ENCODE measurements around the gene KIAA0825.

The KIAA0825 gene

GRCh38 chr5:94420885-94421284 lies 197.5 kb downstream of the KIAA0825 start:
- Histone ChIP-seq H3K4me1 (ENCODE audit: control insufficient read depth in 2 of 2, insufficient read depth in 2 of 2, low read length in 2 of 2) (no peaks in the 10 kb centered on the region), H3K9me3 (ENCODE audit: control insufficient read depth in 2 of 2, low read length in 2 of 2) (no peaks in the 10 kb centered on the region), H3K27me3 (ENCODE audit: control insufficient read depth in 2 of 2, insufficient read depth in 2 of 2, low read length in 2 of 2) (no peaks in the 10 kb centered on the region), H3K9ac (ENCODE audit: low read depth in 1 of 2, low read length in 2 of 2) (no peak overlapping the region), H3K27ac (ENCODE audit: low read depth in 2 of 2, low read length in 2 of 2) (no peak overlapping the region), H3K36me3 (ENCODE audit: control insufficient read depth in 2 of 2, insufficient read depth in 2 of 2, low read length in 2 of 2) (no peaks in the 10 kb centered on the region), H3K4me3 (ENCODE audit: low read length in 2 of 2) (no peak overlapping the region)

GRCh38 chr5:94415798-94416197 lies 202.6 kb downstream of the KIAA0825 start:
- no peaks in the 10 kb centered on the region for H3K4me1 ChIP-seq (ENCODE audit: control insufficient read depth in 2 of 2, insufficient read depth in 2 of 2, low read length in 2 of 2)
- H3K4me3 ChIP-seq (ENCODE audit: low read length in 2 of 2): no peak overlapping the region
- H3K9ac ChIP-seq (ENCODE audit: low read depth in 1 of 2, low read length in 2 of 2): no peak overlapping the region
- no peak overlapping the region for H3K27ac ChIP-seq (ENCODE audit: low read depth in 2 of 2, low read length in 2 of 2)
- no peaks in the 10 kb centered on the region for H3K36me3 ChIP-seq (ENCODE audit: control insufficient read depth in 2 of 2, insufficient read depth in 2 of 2, low read length in 2 of 2)
- H3K27me3 ChIP-seq (ENCODE audit: control insufficient read depth in 2 of 2, insufficient read depth in 2 of 2, low read length in 2 of 2): no peaks in the 10 kb centered on the region
- H3K9me3 ChIP-seq (ENCODE audit: control insufficient read depth in 2 of 2, low read length in 2 of 2): no peaks in the 10 kb centered on the region

GRCh38 chr5:94409440-94409839 lies 209.0 kb downstream of the KIAA0825 start:
- no peak overlapping the region for H3K27ac ChIP-seq (ENCODE audit: low read depth in 2 of 2, low read length in 2 of 2)
- H3K9ac ChIP-seq (ENCODE audit: low read depth in 1 of 2, low read length in 2 of 2): no peak overlapping the region
- no peaks in the 10 kb centered on the region for H3K9me3 ChIP-seq (ENCODE audit: control insufficient read depth in 2 of 2, low read length in 2 of 2)
- no peaks in the 10 kb centered on the region for H3K4me1 ChIP-seq (ENCODE audit: control insufficient read depth in 2 of 2, insufficient read depth in 2 of 2, low read length in 2 of 2)
- H3K36me3 ChIP-seq (ENCODE audit: control insufficient read depth in 2 of 2, insufficient read depth in 2 of 2, low read length in 2 of 2): no peaks in the 10 kb centered on the region
- H3K4me3 ChIP-seq (ENCODE audit: low read length in 2 of 2): no peak overlapping the region
- H3K27me3 ChIP-seq (ENCODE audit: control insufficient read depth in 2 of 2, insufficient read depth in 2 of 2, low read length in 2 of 2): no peaks in the 10 kb centered on the region

GRCh38 chr5:94407023-94407422 lies 211.4 kb downstream of the KIAA0825 start:
- no peak overlapping the region for H3K9ac ChIP-seq (ENCODE audit: low read depth in 1 of 2, low read length in 2 of 2)
- H3K9me3 ChIP-seq (ENCODE audit: control insufficient read depth in 2 of 2, low read length in 2 of 2): no peaks in the 10 kb centered on the region

DNA sequence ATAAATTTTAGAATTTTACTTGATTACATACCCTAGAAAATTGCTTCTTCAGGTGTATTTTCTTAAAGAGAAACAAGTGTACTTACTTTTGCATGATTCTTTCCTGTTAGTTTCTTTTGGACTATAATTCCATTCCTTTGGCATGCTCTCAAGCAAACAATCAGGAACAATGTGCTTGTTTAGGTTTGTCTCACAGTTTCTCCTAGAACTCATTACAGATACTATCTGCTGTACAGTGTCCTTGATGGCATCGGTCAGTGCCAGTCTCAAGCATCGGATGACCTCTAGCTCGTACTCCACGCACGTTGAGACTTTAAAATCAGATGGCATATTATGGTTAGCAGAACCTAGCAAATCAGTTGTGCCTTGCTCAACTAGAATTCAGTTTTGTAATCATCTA lies 214.9 kb downstream of the KIAA0825 start:
- no peaks in the 10 kb centered on the region for H3K9me3 ChIP-seq (ENCODE audit: control insufficient read depth in 2 of 2, low read length in 2 of 2)
- H3K27ac ChIP-seq (ENCODE audit: low read depth in 2 of 2, low read length in 2 of 2): no peak overlapping the region
- no peaks in the 10 kb centered on the region for H3K4me1 ChIP-seq (ENCODE audit: control insufficient read depth in 2 of 2, insufficient read depth in 2 of 2, low read length in 2 of 2)
- H3K36me3 ChIP-seq (ENCODE audit: control insufficient read depth in 2 of 2, insufficient read depth in 2 of 2, low read length in 2 of 2): no peaks in the 10 kb centered on the region
- H3K9ac ChIP-seq (ENCODE audit: low read depth in 1 of 2, low read length in 2 of 2): no peak overlapping the region
- no peak overlapping the region for H3K4me3 ChIP-seq (ENCODE audit: low read length in 2 of 2)
- no peaks in the 10 kb centered on the region for H3K27me3 ChIP-seq (ENCODE audit: control insufficient read depth in 2 of 2, insufficient read depth in 2 of 2, low read length in 2 of 2)

More at GRCh38 chr5:94407023-94407422, 211.4 kb downstream of the KIAA0825 start:
- Histone ChIP-seq H3K4me3 (ENCODE audit: low read length in 2 of 2) (no peak overlapping the region), H3K4me1 (ENCODE audit: control insufficient read depth in 2 of 2, insufficient read depth in 2 of 2, low read length in 2 of 2) (no peaks in the 10 kb centered on the region), H3K27me3 (ENCODE audit: control insufficient read depth in 2 of 2, insufficient read depth in 2 of 2, low read length in 2 of 2) (no peaks in the 10 kb centered on the region), H3K36me3 (ENCODE audit: control insufficient read depth in 2 of 2, insufficient read depth in 2 of 2, low read length in 2 of 2) (no peaks in the 10 kb centered on the region), H3K27ac (ENCODE audit: low read depth in 2 of 2, low read length in 2 of 2) (no peak overlapping the region)

DNA sequence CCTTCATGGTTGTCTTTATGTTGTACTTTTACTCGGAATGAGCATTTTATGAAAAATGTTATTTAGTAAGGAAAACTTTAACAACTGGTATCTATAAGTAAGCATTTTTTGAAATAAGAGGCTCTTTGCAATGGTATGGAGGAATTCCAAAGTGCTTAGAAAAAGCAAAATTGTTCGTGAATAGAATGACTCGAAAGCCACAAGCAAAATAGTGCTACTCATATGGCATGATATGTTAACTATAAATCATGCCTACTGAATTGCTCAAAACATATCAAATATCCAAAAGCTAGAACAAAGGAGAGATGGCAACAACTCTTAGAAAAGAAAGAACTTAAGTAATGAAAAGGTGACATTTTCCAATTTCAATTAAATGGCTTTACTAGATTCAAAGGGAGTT lies 216.3 kb downstream of the KIAA0825 start:
- H3K9me3 ChIP-seq (ENCODE audit: control insufficient read depth in 2 of 2, low read length in 2 of 2): no peaks in the 10 kb centered on the region
- no peak overlapping the region for H3K4me3 ChIP-seq (ENCODE audit: low read length in 2 of 2)
- no peaks in the 10 kb centered on the region for H3K36me3 ChIP-seq (ENCODE audit: control insufficient read depth in 2 of 2, insufficient read depth in 2 of 2, low read length in 2 of 2)
- no peaks in the 10 kb centered on the region for H3K27me3 ChIP-seq (ENCODE audit: control insufficient read depth in 2 of 2, insufficient read depth in 2 of 2, low read length in 2 of 2)
- no peaks in the 10 kb centered on the region for H3K4me1 ChIP-seq (ENCODE audit: control insufficient read depth in 2 of 2, insufficient read depth in 2 of 2, low read length in 2 of 2)
- H3K27ac ChIP-seq (ENCODE audit: low read depth in 2 of 2, low read length in 2 of 2): no peak overlapping the region
- no peak overlapping the region for H3K9ac ChIP-seq (ENCODE audit: low read depth in 1 of 2, low read length in 2 of 2)

GRCh38 chr5:94397508-94397907 lies 220.9 kb downstream of the KIAA0825 start:
- Histone ChIP-seq H3K27me3 (ENCODE audit: control insufficient read depth in 2 of 2, insufficient read depth in 2 of 2, low read length in 2 of 2) (no peaks in the 10 kb centered on the region), H3K4me1 (ENCODE audit: control insufficient read depth in 2 of 2, insufficient read depth in 2 of 2, low read length in 2 of 2) (no peaks in the 10 kb centered on the region), H3K27ac (ENCODE audit: low read depth in 2 of 2, low read length in 2 of 2) (no peak overlapping the region), H3K9me3 (ENCODE audit: control insufficient read depth in 2 of 2, low read length in 2 of 2) (no peaks in the 10 kb centered on the region), H3K4me3 (ENCODE audit: low read length in 2 of 2) (no peak overlapping the region), H3K36me3 (ENCODE audit: control insufficient read depth in 2 of 2, insufficient read depth in 2 of 2, low read length in 2 of 2) (no peaks in the 10 kb centered on the region), H3K9ac (ENCODE audit: low read depth in 1 of 2, low read length in 2 of 2) (no peak overlapping the region)

- no peak overlapping the region for H3K27ac ChIP-seq (ENCODE audit: low read depth in 2 of 2, low read length in 2 of 2)
- no peak overlapping the region for H3K4me3 ChIP-seq (ENCODE audit: low read length in 2 of 2)
- no peaks in the 10 kb centered on the region for H3K4me1 ChIP-seq (ENCODE audit: control insufficient read depth in 2 of 2, insufficient read depth in 2 of 2, low read length in 2 of 2)
- no peaks in the 10 kb centered on the region for H3K9me3 ChIP-seq (ENCODE audit: control insufficient read depth in 2 of 2, low read length in 2 of 2)
- H3K27me3 ChIP-seq (ENCODE audit: control insufficient read depth in 2 of 2, insufficient read depth in 2 of 2, low read length in 2 of 2): no peaks in the 10 kb centered on the region
- no peak overlapping the region for H3K9ac ChIP-seq (ENCODE audit: low read depth in 1 of 2, low read length in 2 of 2)
- H3K36me3 ChIP-seq (ENCODE audit: control insufficient read depth in 2 of 2, insufficient read depth in 2 of 2, low read length in 2 of 2): no peaks in the 10 kb centered on the region
These were observed 221.7 kb downstream of the KIAA0825 start for GRCh38 chr5:94396687-94397086.

DNA sequence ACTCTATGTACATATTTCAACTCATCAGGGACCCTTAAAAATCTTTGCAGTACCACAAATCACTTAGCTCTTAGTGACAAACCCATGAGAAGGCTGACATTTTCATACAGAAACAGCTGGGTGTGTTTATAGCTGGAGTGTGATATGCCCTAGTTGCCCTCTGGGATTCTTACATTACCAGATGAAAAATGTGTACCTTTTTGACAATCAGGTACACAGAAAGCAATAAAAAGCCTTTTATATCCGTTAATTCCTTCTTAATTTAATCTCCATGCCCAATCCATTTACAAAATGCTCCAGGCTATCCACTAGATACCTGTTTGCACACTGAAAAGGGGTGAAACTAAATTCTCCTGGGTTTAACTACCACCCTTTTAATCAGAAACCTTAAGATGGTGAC lies 222.9 kb downstream of the KIAA0825 start:
- Histone ChIP-seq H3K4me1 (ENCODE audit: control insufficient read depth in 2 of 2, insufficient read depth in 2 of 2, low read length in 2 of 2) (no peaks in the 10 kb centered on the region), H3K9me3 (ENCODE audit: control insufficient read depth in 2 of 2, low read length in 2 of 2) (no peaks in the 10 kb centered on the region), H3K27ac (ENCODE audit: low read depth in 2 of 2, low read length in 2 of 2) (no peak overlapping the region), H3K4me3 (ENCODE audit: low read length in 2 of 2) (no peak overlapping the region), H3K36me3 (ENCODE audit: control insufficient read depth in 2 of 2, insufficient read depth in 2 of 2, low read length in 2 of 2) (no peaks in the 10 kb centered on the region), H3K9ac (ENCODE audit: low read depth in 1 of 2, low read length in 2 of 2) (no peak overlapping the region), H3K27me3 (ENCODE audit: control insufficient read depth in 2 of 2, insufficient read depth in 2 of 2, low read length in 2 of 2) (no peaks in the 10 kb centered on the region)

DNA sequence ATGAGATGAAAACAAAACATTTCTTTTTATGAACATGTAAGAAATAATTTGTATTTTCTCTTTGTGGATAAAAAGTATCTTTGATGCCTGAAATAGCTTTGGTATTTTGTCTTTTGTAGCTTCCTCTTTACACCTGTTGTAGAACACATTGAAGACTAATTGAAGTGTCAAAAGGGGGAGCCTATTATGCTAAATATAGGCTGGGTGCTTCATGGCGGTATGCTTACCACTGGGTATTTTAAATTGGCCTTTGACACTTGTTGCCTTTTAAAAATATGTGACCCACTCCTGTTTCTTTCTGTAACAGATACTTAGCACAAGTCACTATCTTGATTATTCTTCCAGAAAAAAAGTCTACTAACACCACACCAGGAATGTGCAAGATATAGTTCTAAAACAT lies 226.4 kb downstream of the KIAA0825 start:
- H3K9ac ChIP-seq (ENCODE audit: low read depth in 1 of 2, low read length in 2 of 2): no peak overlapping the region
- H3K27me3 ChIP-seq (ENCODE audit: control insufficient read depth in 2 of 2, insufficient read depth in 2 of 2, low read length in 2 of 2): no peaks in the 10 kb centered on the region

DNA sequence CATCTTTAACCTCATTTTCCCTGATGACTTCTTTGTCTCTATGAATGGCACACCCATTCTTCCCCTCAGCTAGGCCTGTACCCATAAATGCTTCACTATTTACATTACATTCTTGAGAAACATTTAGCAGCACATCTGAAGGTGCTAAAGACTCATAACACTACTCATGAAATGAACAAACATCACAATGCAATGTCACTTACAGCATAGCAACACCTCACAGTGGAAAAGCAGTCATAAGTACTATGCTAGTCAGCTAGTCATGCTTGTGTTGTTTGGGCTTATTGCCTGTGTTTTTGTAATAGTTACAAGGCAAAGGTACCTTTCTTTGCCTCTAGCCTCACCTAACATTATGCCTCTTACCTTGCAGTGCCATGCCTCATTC lies 228.9 kb downstream of the KIAA0825 start:
- H3K27me3 ChIP-seq (ENCODE audit: control insufficient read depth in 2 of 2, insufficient read depth in 2 of 2, low read length in 2 of 2): no peaks in the 10 kb centered on the region
- H3K9me3 ChIP-seq (ENCODE audit: control insufficient read depth in 2 of 2, low read length in 2 of 2): no peaks in the 10 kb centered on the region
- no peak overlapping the region for H3K27ac ChIP-seq (ENCODE audit: low read depth in 2 of 2, low read length in 2 of 2)
- H3K4me3 ChIP-seq (ENCODE audit: low read length in 2 of 2): no peak overlapping the region
- no peaks in the 10 kb centered on the region for H3K36me3 ChIP-seq (ENCODE audit: control insufficient read depth in 2 of 2, insufficient read depth in 2 of 2, low read length in 2 of 2)
- H3K9ac ChIP-seq (ENCODE audit: low read depth in 1 of 2, low read length in 2 of 2): no peak overlapping the region
- H3K4me1 ChIP-seq (ENCODE audit: control insufficient read depth in 2 of 2, insufficient read depth in 2 of 2, low read length in 2 of 2): no peaks in the 10 kb centered on the region

More for the DNA sequence above, 226.4 kb downstream of the KIAA0825 start:
- Histone ChIP-seq H3K27ac (ENCODE audit: low read depth in 2 of 2, low read length in 2 of 2) (no peak overlapping the region), H3K36me3 (ENCODE audit: control insufficient read depth in 2 of 2, insufficient read depth in 2 of 2, low read length in 2 of 2) (no peaks in the 10 kb centered on the region), H3K4me3 (ENCODE audit: low read length in 2 of 2) (no peak overlapping the region), H3K4me1 (ENCODE audit: control insufficient read depth in 2 of 2, insufficient read depth in 2 of 2, low read length in 2 of 2) (no peaks in the 10 kb centered on the region), H3K9me3 (ENCODE audit: control insufficient read depth in 2 of 2, low read length in 2 of 2) (no peaks in the 10 kb centered on the region)
